DOHH2 (cell line): Measurements from ENCODE around the gene CAV1.

Experiments
- H3F3A ChIP-seq: fragments of 200-600 bp; sonication (generic), shearing (Covaris generic); 2 replicates; pipeline ENCODE4 v1.6.0; 2016; ENCODE audit warnings: antibody characterized with exemption, mild to moderate bottlenecking; ENCODE audit not compliant: control insufficient read depth, insufficient read depth
- H3K27ac ChIP-seq: fragments of 200-600 bp; sonication (generic); 2 replicates; pipeline ENCODE4 v1.5.1; 2014; ENCODE audit warnings: low read depth, mild to moderate bottlenecking, low read length, moderate library complexity
- H3K27me3 ChIP-seq: fragments of 200-600 bp; sonication (generic); 2 replicates; pipeline ENCODE4 v1.6.1; 2014; ENCODE audit warnings: mild to moderate bottlenecking, low read length, mixed read lengths; ENCODE audit not compliant: control insufficient read depth
- H3K36me3 ChIP-seq: fragments of 200-600 bp; sonication (generic); 2 replicates; pipeline ENCODE4 v1.6.1; 2014; ENCODE audit warnings: mild to moderate bottlenecking, low read length, moderate library complexity, mixed read lengths; ENCODE audit not compliant: control insufficient read depth
- H3K4me1 ChIP-seq: fragments of 200-600 bp; sonication (generic); 2 replicates; pipeline ENCODE4 v1.6.1; 2014; ENCODE audit warnings: mild to moderate bottlenecking, low read length, mixed read lengths; ENCODE audit not compliant: control insufficient read depth
- H3K4me2 ChIP-seq: fragments of 200-600 bp; sonication (generic); 2 replicates; pipeline ENCODE4 v1.6.0; 2014; ENCODE audit warnings: mild to moderate bottlenecking, low read length, moderate library complexity
- H3K4me3 ChIP-seq: fragments of 200-600 bp; sonication (generic); 2 replicates; pipeline ENCODE4 v1.5.1; 2014; ENCODE audit warnings: mild to moderate bottlenecking, low read length, mixed read lengths
- H3K79me2 ChIP-seq: fragments of 200-600 bp; sonication (generic); 2 replicates; pipeline ENCODE4 v1.6.1; 2014; ENCODE audit warnings: mild to moderate bottlenecking, low read length, mixed read lengths; ENCODE audit not compliant: control insufficient read depth
- H3K9me2 ChIP-seq: fragments of 200-600 bp; sonication (generic); replicated peaks from 2 replicates; pipeline ENCODE4 v1.6.1; 2014; ENCODE audit warnings: mild to moderate bottlenecking, low read length, mixed read lengths; ENCODE audit not compliant: control insufficient read depth
- H3K9me3 ChIP-seq: fragments of 200-600 bp; sonication (generic); 2 replicates; pipeline ENCODE4 v1.6.1; 2014; ENCODE audit warnings: antibody characterized with exemption, low read length, mixed read lengths; ENCODE audit not compliant: control insufficient read depth, insufficient read depth
- H4K20me1 ChIP-seq: fragments of 200-600 bp; sonication (generic); 2 replicates; pipeline ENCODE4 v1.6.0; 2014; ENCODE audit warnings: low read depth, mild to moderate bottlenecking, antibody characterized with exemption, low read length, moderate library complexity; ENCODE audit not compliant: control insufficient read depth, insufficient read depth
- EZH2phosphoT487 ChIP-seq: fragments of 200-600 bp; sonication (generic); IDR thresholded peaks from 2 replicates; pipeline ENCODE4 v1.6.1; 2017; ENCODE audit warnings: borderline replicate concordance, mild to moderate bottlenecking, antibody characterized with exemption, low read length, moderate library complexity, mixed read lengths
- TF ChIP-seq, protein P1 (sequence below): fragments of 200-600 bp; sonication (generic); IDR thresholded peaks from one replicate; pipeline ENCODE4 v1.5.1; 2014; ENCODE audit warnings: antibody characterized with exemption, mild to moderate bottlenecking, low read depth, low read length; ENCODE audit not compliant: poor library complexity, severe bottlenecking

Gene CAV1

DNA sequence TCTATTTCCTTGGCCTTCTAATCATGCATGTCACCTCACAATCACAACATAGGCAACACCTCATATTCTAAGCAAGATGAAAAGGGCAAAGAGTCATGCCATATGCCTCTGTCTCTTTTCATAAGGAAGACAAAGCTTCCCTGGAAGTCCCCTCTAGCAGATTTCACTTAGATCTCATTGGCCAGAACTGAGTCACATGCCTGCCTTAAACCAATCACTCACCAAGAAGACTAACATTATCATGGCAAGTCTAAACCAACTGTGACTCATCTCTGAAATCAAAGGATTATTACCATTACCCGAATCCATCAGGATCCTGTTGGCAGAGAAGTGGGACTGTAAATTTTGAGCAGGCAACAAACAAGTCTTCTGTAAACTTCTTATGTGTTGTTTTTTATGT lies 27.8 kb downstream of the CAV1 start:
- no peaks in the 10 kb centered on the region for H3K36me3 ChIP-seq
- no peak overlapping the region for H3K4me3 ChIP-seq
- no peaks in the 10 kb centered on the region for H3K9me2 ChIP-seq
- H3K9me3 ChIP-seq, result no peaks in the 10 kb centered on the region
- no peaks in the 10 kb centered on the region for H4K20me1 ChIP-seq
- H3K79me2 ChIP-seq, result no peaks in the 10 kb centered on the region
- no peaks in the 10 kb centered on the region for H3K27me3 ChIP-seq
- TF ChIP-seq EZH2phosphoT487, result no peak
- TF ChIP-seq, protein P1, sequence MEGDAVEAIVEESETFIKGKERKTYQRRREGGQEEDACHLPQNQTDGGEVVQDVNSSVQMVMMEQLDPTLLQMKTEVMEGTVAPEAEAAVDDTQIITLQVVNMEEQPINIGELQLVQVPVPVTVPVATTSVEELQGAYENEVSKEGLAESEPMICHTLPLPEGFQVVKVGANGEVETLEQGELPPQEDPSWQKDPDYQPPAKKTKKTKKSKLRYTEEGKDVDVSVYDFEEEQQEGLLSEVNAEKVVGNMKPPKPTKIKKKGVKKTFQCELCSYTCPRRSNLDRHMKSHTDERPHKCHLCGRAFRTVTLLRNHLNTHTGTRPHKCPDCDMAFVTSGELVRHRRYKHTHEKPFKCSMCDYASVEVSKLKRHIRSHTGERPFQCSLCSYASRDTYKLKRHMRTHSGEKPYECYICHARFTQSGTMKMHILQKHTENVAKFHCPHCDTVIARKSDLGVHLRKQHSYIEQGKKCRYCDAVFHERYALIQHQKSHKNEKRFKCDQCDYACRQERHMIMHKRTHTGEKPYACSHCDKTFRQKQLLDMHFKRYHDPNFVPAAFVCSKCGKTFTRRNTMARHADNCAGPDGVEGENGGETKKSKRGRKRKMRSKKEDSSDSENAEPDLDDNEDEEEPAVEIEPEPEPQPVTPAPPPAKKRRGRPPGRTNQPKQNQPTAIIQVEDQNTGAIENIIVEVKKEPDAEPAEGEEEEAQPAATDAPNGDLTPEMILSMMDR, result no peak
- no peaks in the 10 kb centered on the region for H3K4me1 ChIP-seq
- no peak overlapping the region for H3K27ac ChIP-seq
- H3K4me2 ChIP-seq, result no peak overlapping the region
- H3F3A ChIP-seq, result no peaks in the 10 kb centered on the region

DNA sequence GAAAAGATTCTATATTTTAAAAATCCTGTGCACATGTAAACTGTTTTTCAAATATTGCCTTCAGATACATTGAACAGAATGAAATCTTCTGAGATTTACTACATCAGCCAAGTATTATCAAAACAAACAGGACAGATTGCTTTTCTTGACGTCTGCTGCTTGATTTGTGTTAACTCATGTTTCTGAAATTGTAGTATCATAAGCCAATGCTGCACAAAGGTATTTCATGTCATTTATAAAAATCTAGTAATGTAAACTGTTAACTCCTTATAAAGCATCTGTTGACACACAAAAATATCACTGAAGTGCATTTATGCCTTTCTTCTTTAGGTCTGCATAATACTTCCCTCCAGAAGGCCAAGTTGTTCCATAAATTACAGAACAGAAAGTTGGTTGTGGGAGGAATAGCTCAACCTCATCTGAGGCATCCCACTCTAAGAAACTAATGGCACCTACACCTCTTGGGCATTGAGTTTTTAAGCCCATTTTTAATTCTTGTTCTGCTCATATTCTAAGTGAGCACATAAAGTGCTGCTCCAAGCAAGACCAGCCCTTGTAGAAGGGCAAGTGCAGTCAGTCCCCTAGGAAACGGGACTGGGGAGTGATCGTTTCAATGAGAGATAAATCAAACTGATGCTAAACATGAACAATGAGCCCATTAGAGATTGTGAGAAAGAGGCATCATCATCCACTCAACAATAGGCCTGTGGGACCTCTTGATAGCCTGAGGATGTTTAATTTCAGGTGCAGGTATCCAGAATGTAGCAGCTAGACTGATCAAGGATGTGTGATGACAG lies 28.5 kb downstream of the CAV1 start:
- Histone ChIP-seq H3K9me2 (no peaks in the 10 kb centered on the region), H4K20me1 (no peaks in the 10 kb centered on the region), H3K27me3 (no peaks in the 10 kb centered on the region), H3K36me3 (no peaks in the 10 kb centered on the region), H3K79me2 (no peaks in the 10 kb centered on the region), H3K9me3 (no peaks in the 10 kb centered on the region), H3K4me2 (no peak overlapping the region), H3K4me1 (no peaks in the 10 kb centered on the region), H3K27ac (no peak overlapping the region), H3F3A (no peaks in the 10 kb centered on the region), H3K4me3 (no peak overlapping the region)
- TF ChIP-seq EZH2phosphoT487, result no peak
- TF ChIP-seq, protein P1, result no peak

DNA sequence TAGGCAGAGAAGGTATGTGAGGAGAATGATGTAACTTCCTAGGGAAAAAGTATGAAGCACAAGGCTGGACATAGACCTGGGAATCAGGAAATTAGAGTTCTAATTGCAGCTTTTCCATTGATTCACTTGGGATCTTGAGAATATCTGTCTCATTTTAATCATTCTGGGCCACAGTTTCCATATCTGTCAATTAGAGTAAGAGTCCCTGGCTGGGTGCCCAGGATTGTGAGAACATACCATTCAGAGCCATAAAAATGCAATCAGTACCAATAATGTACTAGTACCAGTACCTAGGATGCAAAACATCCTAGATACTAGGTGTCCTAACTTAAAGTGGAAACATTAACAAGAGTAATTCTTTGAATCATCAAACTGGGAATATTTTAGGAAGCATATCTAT lies 29.6 kb downstream of the CAV1 start:
- Histone ChIP-seq H3K4me3 (no peak overlapping the region), H3K27ac (no peak overlapping the region), H4K20me1 (no peaks in the 10 kb centered on the region), H3K9me3 (no peaks in the 10 kb centered on the region), H3K79me2 (no peaks in the 10 kb centered on the region), H3K9me2 (no peaks in the 10 kb centered on the region), H3K4me2 (no peak overlapping the region), H3K27me3 (no peaks in the 10 kb centered on the region), H3F3A (no peaks in the 10 kb centered on the region), H3K4me1 (no peaks in the 10 kb centered on the region), H3K36me3 (no peaks in the 10 kb centered on the region)
- TF ChIP-seq EZH2phosphoT487, result no peak
- TF ChIP-seq, protein P1, result no peak
